K562 (cell line): Measurements from ENCODE around the gene POLR3GL. TPM values are rescaled to one million over a fixed set of nuclear protein-coding genes. Genes with fewer than 3 reads are reported as not detected.

Source experiments
- AFF1 ChIP-seq, 2 experiments: fragments of 450-650 bp; IDR thresholded peaks; 2 replicates each; pipeline ENCODE4 v1.6.1; 2018; ENCODE audit warnings: mild to moderate bottlenecking in 2 of 2, low read depth in 1 of 2; ENCODE audit not compliant: partially characterized antibody in 2 of 2
- CBX2 ChIP-seq: fragments of 200-600 bp; sonication (generic); IDR thresholded peaks from one replicate; pipeline ENCODE4 v1.6.1; 2012; ENCODE audit warnings: mild to moderate bottlenecking, low read length, inconsistent platforms; ENCODE audit not compliant: insufficient read depth, poor library complexity, severe bottlenecking
- DIDO1 ChIP-seq: fragments of 450-650 bp; IDR thresholded peaks from 2 replicates; pipeline ENCODE4 v1.6.1; 2016; ENCODE audit warnings: low read depth, missing biosample characterization, missing genetic modification characterization
- EZH2 ChIP-seq: IDR thresholded peaks from 2 replicates; pipeline ENCODE4 v1.6.1; 2012; ENCODE audit warnings: low read depth, mild to moderate bottlenecking, inconsistent platforms, low read length, borderline replicate concordance
- KAT7 ChIP-seq: sonication (generic); formaldehyde crosslinking; IDR thresholded peaks from 2 replicates; pipeline ENCODE4 v1.8.0; 2022; ENCODE audit warnings: missing genetic modification reagents, mild to moderate bottlenecking, borderline replicate concordance
- MCM7 ChIP-seq, 2 experiments: fragments of 450-650 bp; IDR thresholded peaks; 2 replicates each; pipeline ENCODE4 v1.6.1; 2016 to 2018
- NUFIP1 ChIP-seq: fragments of 450-650 bp; IDR thresholded peaks from 2 replicates; pipeline ENCODE4 v1.6.1; 2018; ENCODE audit not compliant: partially characterized antibody
- SNIP1 ChIP-seq: fragments of 450-650 bp; IDR thresholded peaks from 2 replicates; pipeline ENCODE4 v1.7.1; 2017; ENCODE audit warnings: low read depth, mild to moderate bottlenecking
- ZBTB11 ChIP-seq, 3 experiments: fragments of 200-800 bp in 1 of 3; fragments of 250-450 bp in 1 of 3; fragments of 450-650 bp in 1 of 3; sonication (Bioruptor Pico) in 1 of 3; sonication (Bioruptor generic) in 1 of 3; formaldehyde crosslinking in 1 of 3; IDR thresholded peaks; 2 replicates each; pipeline versions ENCODE4 v1.6.1 to v1.8.0; 2016 to 2022; ENCODE audit warnings: mild to moderate bottlenecking in 2 of 3, missing genetic modification characterization in 2 of 3, missing compliant biosample characterization in 1 of 3, moderate library complexity in 1 of 3
- ZBTB5 ChIP-seq: fragments of 450-650 bp; IDR thresholded peaks from 2 replicates; pipeline ENCODE4 v1.6.1; 2017; ENCODE audit warnings: antibody characterized with exemption
- ZMIZ1 ChIP-seq, 2 experiments: fragments of 150-350 bp in 1 of 2; IDR thresholded peaks; 2 replicates each; pipeline ENCODE4 v1.6.1; 2012 to 2016; ENCODE audit warnings: low read depth in 2 of 2, low read length in 2 of 2, mild to moderate bottlenecking in 1 of 2, moderate library complexity in 1 of 2
- polyA plus RNA-seq, 8 experiments: library from polyadenylated mRNA; depleted of rRNA in 4 of 8; stranded (reverse) in 5 of 8; unstranded in 3 of 8; fragments of >200 nt; fragmentation: Nextera tagmentation in 2 of 8; fragmentation: Illumina TruSeq in 1 of 8; extraction: Ambion mirVana in 2 of 8; extraction: Trizol in 1 of 8; gene quantifications; 2 replicates each; pipeline versions ENCODE4 v1.2.1 to v1.2.3, GENCODE V29; 2011 to 2014; ENCODE audit warnings: inconsistent platforms in 1 of 8, missing spikeins in 1 of 8
- total RNA-seq, 7 experiments: library from RNA; depleted of rRNA in 6 of 7; stranded (reverse); fragments of >200 nt in 6 of 7; fragmentation: Illumina TruSeq in 2 of 7; extraction: Trizol in 2 of 7; gene quantifications; 2 replicates each; pipeline versions ENCODE4 v1.2.1 to v1.2.3, GENCODE V29; 2011 to 2021; ENCODE audit warnings: low replicate concordance in 1 of 7

The POLR3GL gene
- total and polyA plus RNA-seq, 9 of the 15 experiments (the other 6 are each of a cell fraction or from before 2014, with no cell fraction given) = 14.6 to 48.4 (median 38.2) TPM

- TF ChIP-seq KAT7 (CRISPR knock-in tag) (0 out of 2 replicates have a peak, but pooled peaks have one; percentile 61), EZH2 (no peak), ZMIZ1 (IDR thresholded peaks at IDR 0.05; ENCODE audit: low read depth in 2 of 2, low read length in 2 of 2) (no peak), ZBTB5 (no peak), DIDO1 (tag) (no peak), SNIP1 (no peak), CBX2 (no peak), NUFIP1 (no peak), ZBTB11 (CRISPR knock-in tag; IDR thresholded peaks at IDR 0.05) (peak in 1 of 3 experiments; percentile 11; a peak in 1 of 6 replicates), MCM7 (IDR thresholded peaks at IDR 0.05) (no peak), AFF1 (IDR thresholded peaks at IDR 0.05; ENCODE audit: low read depth in 1 of 2, partially characterized antibody in 2 of 2) (no peak)
Observed at GRCh38 chr1:145985502-145986439, 21.3 kb downstream of the POLR3GL start (continued).
